ENCODE data around the gene SNRPD3. TPM values are rescaled to one million over a fixed set of nuclear protein-coding genes. Genes with fewer than 3 reads are reported as not detected.
A peak's percentile ranks its signal among the peaks of the same experiment; 100 is the strongest.

The SNRPD3 gene
- total RNA-seq, 1 donor, result 57.5 TPM

- H3K79me2 ChIP-seq (ENCODE audit: insufficient read depth, low read length), result peaks cover 66% of the 10 kb centered on the region
- H3K36me3 ChIP-seq (ENCODE audit: insufficient read depth, low read length), result peaks cover 36% of the 10 kb centered on the region
- H2AFZ ChIP-seq (ENCODE audit: low read length), result no peak overlapping the region
- H3K4me3 ChIP-seq (ENCODE audit: insufficient read depth, low read length), result no peak overlapping the region
- no peak overlapping the region for H3K27ac ChIP-seq (ENCODE audit: low read depth, low read length)
- H4K20me1 ChIP-seq (ENCODE audit: insufficient read depth, low read length), result peaks cover 38% of the 10 kb centered on the region
- H3K27me3 ChIP-seq (ENCODE audit: insufficient read depth, low read length), result no peaks in the 10 kb centered on the region
- no peak for TF ChIP-seq CTCF (IDR thresholded peaks at IDR 0.05; ENCODE audit: extremely low read depth, low read depth, low read length)
- no peaks in the 10 kb centered on the region for H3K9me3 ChIP-seq (ENCODE audit: low read depth, low read length)
- H3K4me1 ChIP-seq (ENCODE audit: insufficient read depth, low read length), result no peaks in the 10 kb centered on the region
- DNase-seq (ENCODE audit: insufficient read length, low spot score, missing footprints), result no peak
- no peak overlapping the region for H3K4me2 ChIP-seq (ENCODE audit: insufficient read depth, low read length)
Measured at GRCh38 chr22:24567668-24568067, 11.9 kb downstream of the SNRPD3 start.

- DNase-seq (ENCODE audit: insufficient read length, low spot score, missing footprints), result peak; percentile 54
- H3K4me1 ChIP-seq (ENCODE audit: insufficient read depth, low read length), result no peaks in the 10 kb centered on the region
- H3K27me3 ChIP-seq (ENCODE audit: insufficient read depth, low read length), result no peaks in the 10 kb centered on the region
- TF ChIP-seq CTCF (IDR thresholded peaks at IDR 0.05; ENCODE audit: extremely low read depth, low read depth, low read length), result no peak
- no peaks in the 10 kb centered on the region for H3K9me3 ChIP-seq (ENCODE audit: low read depth, low read length)
- no peak overlapping the region for H3K27ac ChIP-seq (ENCODE audit: low read depth, low read length)
- peaks cover 48% of the 10 kb centered on the region for H3K36me3 ChIP-seq (ENCODE audit: insufficient read depth, low read length)
- peaks cover 16% of the 10 kb centered on the region for H4K20me1 ChIP-seq (ENCODE audit: insufficient read depth, low read length)
- H3K4me2 ChIP-seq (ENCODE audit: insufficient read depth, low read length), result no peak overlapping the region
- H3K4me3 ChIP-seq (ENCODE audit: insufficient read depth, low read length), result no peak overlapping the region
- no peak overlapping the region for H2AFZ ChIP-seq (ENCODE audit: low read length)
- peaks cover 31% of the 10 kb centered on the region for H3K79me2 ChIP-seq (ENCODE audit: insufficient read depth, low read length)
Measured at GRCh38 chr22:24571266-24571665, 15.5 kb downstream of the SNRPD3 start.

GRCh38 chr22:24576778-24577177 is 21.0 kb downstream of the SNRPD3 start:
- no peaks in the 10 kb centered on the region for H4K20me1 ChIP-seq (ENCODE audit: insufficient read depth, low read length)

More at GRCh38 chr22:24576778-24577177, 21.0 kb downstream of the SNRPD3 start:
- Histone ChIP-seq H2AFZ (ENCODE audit: low read length) (no peak overlapping the region), H3K4me3 (ENCODE audit: insufficient read depth, low read length) (no peak overlapping the region), H3K79me2 (ENCODE audit: insufficient read depth, low read length) (no peaks in the 10 kb centered on the region), H3K36me3 (ENCODE audit: insufficient read depth, low read length) (peaks cover 34% of the 10 kb centered on the region), H3K4me1 (ENCODE audit: insufficient read depth, low read length) (peaks cover 8% of the 10 kb centered on the region), H3K9me3 (ENCODE audit: low read depth, low read length) (no peaks in the 10 kb centered on the region), H3K4me2 (ENCODE audit: insufficient read depth, low read length) (no peak overlapping the region), H3K27me3 (ENCODE audit: insufficient read depth, low read length) (no peaks in the 10 kb centered on the region), H3K27ac (ENCODE audit: low read depth, low read length) (no peak overlapping the region)
- no peak for TF ChIP-seq CTCF (IDR thresholded peaks at IDR 0.05; ENCODE audit: extremely low read depth, low read depth, low read length)
- DNase-seq (ENCODE audit: insufficient read length, low spot score, missing footprints), result no peak
